Suprapubic skin (tissue), 3 donors: Measurements from ENCODE around the gene TAAR6.

ENCODE experiments used
- EP300 ChIP-seq: sonication (generic); formaldehyde crosslinking; IDR thresholded peaks from one replicate; pipeline ENCODE4 v1.6.1; 2017; ENCODE audit warnings: antibody characterized with exemption
- POLR2A ChIP-seq, 2 donors: fragments of 450-650 bp; IDR thresholded peaks; one replicate each; pipeline ENCODE4 v1.6.1; 2017; ENCODE audit warnings: antibody characterized with exemption in 2 of 2, mild to moderate bottlenecking in 2 of 2, moderate library complexity in 2 of 2
- TF ChIP-seq, protein P1 (sequence below), 2 donors: fragments of 200-600 bp in 1 of 2; fragments of 450-650 bp in 1 of 2; sonication (generic) in 1 of 2; IDR thresholded peaks; one replicate each; pipeline ENCODE4 v1.5.1; 2016 to 2019; ENCODE audit warnings: antibody characterized with exemption in 2 of 2, mild to moderate bottlenecking in 1 of 2, moderate library complexity in 1 of 2

DNA sequence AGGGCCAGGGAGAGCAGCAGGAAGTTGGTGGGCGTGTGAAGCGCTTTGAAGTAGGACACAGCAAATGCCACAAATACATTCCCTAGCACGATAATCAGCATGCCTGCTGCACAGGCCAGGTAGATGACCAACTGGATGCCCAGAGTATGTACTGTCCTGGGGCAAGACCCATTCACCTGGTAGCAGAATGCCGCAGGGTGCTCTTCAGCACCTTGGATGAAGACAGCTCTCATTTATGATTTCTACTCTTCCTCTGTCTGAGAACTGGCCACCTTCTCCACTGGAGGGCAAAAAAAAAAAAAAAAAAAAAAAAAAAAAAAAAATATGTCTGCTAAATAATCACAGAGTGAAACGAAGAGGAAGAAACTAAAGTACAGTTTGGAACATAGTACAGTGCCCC lies 19.3 kb downstream of the TAAR6 start, which contains the start of gene TAAR5:
- TF ChIP-seq POLR2A (IDR thresholded peaks at IDR 0.05) (no peak), EP300 (no peak)
- TF ChIP-seq, protein P1, sequence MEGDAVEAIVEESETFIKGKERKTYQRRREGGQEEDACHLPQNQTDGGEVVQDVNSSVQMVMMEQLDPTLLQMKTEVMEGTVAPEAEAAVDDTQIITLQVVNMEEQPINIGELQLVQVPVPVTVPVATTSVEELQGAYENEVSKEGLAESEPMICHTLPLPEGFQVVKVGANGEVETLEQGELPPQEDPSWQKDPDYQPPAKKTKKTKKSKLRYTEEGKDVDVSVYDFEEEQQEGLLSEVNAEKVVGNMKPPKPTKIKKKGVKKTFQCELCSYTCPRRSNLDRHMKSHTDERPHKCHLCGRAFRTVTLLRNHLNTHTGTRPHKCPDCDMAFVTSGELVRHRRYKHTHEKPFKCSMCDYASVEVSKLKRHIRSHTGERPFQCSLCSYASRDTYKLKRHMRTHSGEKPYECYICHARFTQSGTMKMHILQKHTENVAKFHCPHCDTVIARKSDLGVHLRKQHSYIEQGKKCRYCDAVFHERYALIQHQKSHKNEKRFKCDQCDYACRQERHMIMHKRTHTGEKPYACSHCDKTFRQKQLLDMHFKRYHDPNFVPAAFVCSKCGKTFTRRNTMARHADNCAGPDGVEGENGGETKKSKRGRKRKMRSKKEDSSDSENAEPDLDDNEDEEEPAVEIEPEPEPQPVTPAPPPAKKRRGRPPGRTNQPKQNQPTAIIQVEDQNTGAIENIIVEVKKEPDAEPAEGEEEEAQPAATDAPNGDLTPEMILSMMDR (IDR thresholded peaks at IDR 0.05), result no peak
